SK-N-SH (cell line): ENCODE data around the gene SCUBE3. TPM values are rescaled to one million over a fixed set of nuclear protein-coding genes. Genes with fewer than 3 reads are reported as not detected.
A peak's percentile ranks its signal among the peaks of the same experiment; 100 is the strongest.

ENCODE experiments used
- CTCF ChIA-PET: fragments of 300-600, 350-600 bp; formaldehyde crosslinking; extraction: SDS; loops from one replicate; lab custom pipeline; 2021; lab: Yijun Ruan, JAX
- POLR2A ChIA-PET: fragments of 350-600 bp; sonication (Branson Sonifier 250); formaldehyde crosslinking; extraction: SDS; loops from one replicate; lab custom pipeline; 2020; ENCODE audit warnings: antibody characterized with exemption, inconsistent platforms; lab: Yijun Ruan, JAX
- DNase-seq: peaks from one replicate; pipeline ENCODE4 v3.0.0; 2012
- H2AFZ ChIP-seq: fragments of 200-600 bp; sonication (generic); 2 replicates; pipeline ENCODE4 v1.8.1; 2016; ENCODE audit warnings: antibody characterized with exemption, mild to moderate bottlenecking, low read depth
- H3F3A ChIP-seq: fragments of 200-600 bp; sonication (generic); replicated peaks from 2 replicates; pipeline ENCODE3; 2016; ENCODE audit warnings: antibody characterized with exemption, mild to moderate bottlenecking; ENCODE audit not compliant: insufficient read depth
- H3K27ac ChIP-seq, 2 experiments: fragments of 200-500 bp in 1 of 2; fragments of 200-600 bp in 1 of 2; sonication (Bioruptor generic) in 1 of 2; sonication (generic), shearing (Covaris generic) in 1 of 2; 2 replicates each; pipeline versions ENCODE4 v1.5.1 to v1.6.1; 2014 to 2016; ENCODE audit warnings: low read depth in 2 of 2, inconsistent platforms in 1 of 2, low read length in 1 of 2, mild to moderate bottlenecking in 1 of 2, mixed read lengths in 1 of 2
- H3K27me3 ChIP-seq: fragments of 200-600 bp; sonication (generic), shearing (Covaris generic); 2 replicates; pipeline ENCODE4 v1.6.1; 2016; ENCODE audit warnings: mixed run types; ENCODE audit not compliant: insufficient read depth
- H3K36me3 ChIP-seq, 2 experiments: fragments of 200-500 bp in 1 of 2; fragments of 200-600 bp in 1 of 2; sonication (Bioruptor generic) in 1 of 2; sonication (generic) in 1 of 2; replicated peaks in 1 of 2; 2 replicates each; pipeline versions ENCODE3 to v1.5.1; 2014 to 2016; ENCODE audit warnings: low read length in 1 of 2, mild to moderate bottlenecking in 1 of 2; ENCODE audit not compliant: insufficient read depth in 2 of 2, control insufficient read depth in 1 of 2
- H3K4me1 ChIP-seq, 2 experiments: fragments of 200-500 bp in 1 of 2; fragments of 200-600 bp in 1 of 2; sonication (Bioruptor generic) in 1 of 2; sonication (generic), shearing (Covaris generic) in 1 of 2; 2 replicates each; pipeline versions ENCODE4 v1.5.1 to v1.6.1; 2014 to 2016; ENCODE audit warnings: low read depth in 1 of 2, low read length in 1 of 2, mixed run types in 1 of 2; ENCODE audit not compliant: insufficient read depth in 2 of 2, control insufficient read depth in 1 of 2
- H3K4me2 ChIP-seq: fragments of 200-600 bp; sonication (generic), shearing (Covaris generic); 2 replicates; pipeline ENCODE4 v1.6.1; 2017; ENCODE audit warnings: mixed run types
- H3K4me3 ChIP-seq, 2 experiments: fragments of 200-500 bp in 1 of 2; fragments of 200-600 bp in 1 of 2; sonication (Bioruptor generic) in 1 of 2; sonication (generic), shearing (Covaris generic) in 1 of 2; 2 replicates each; pipeline versions ENCODE4 v1.5.1 to v1.8.1; 2014 to 2016; ENCODE audit warnings: low read depth in 2 of 2, inconsistent platforms in 1 of 2, low read length in 1 of 2, mild to moderate bottlenecking in 1 of 2, mixed read lengths in 1 of 2, moderate library complexity in 1 of 2
- H3K79me2 ChIP-seq: fragments of 200-600 bp; sonication (generic); 2 replicates; pipeline ENCODE4 v1.8.1; 2017; ENCODE audit warnings: mild to moderate bottlenecking; ENCODE audit not compliant: insufficient read depth
- H3K9ac ChIP-seq: fragments of 200-600 bp; sonication (generic); 2 replicates; pipeline ENCODE4 v1.6.1; 2017; ENCODE audit warnings: mixed run types
- H3K9me2 ChIP-seq: fragments of 200-600 bp; sonication (generic); 2 replicates; pipeline ENCODE4 v1.6.1; 2017; ENCODE audit warnings: mixed run types
- H3K9me3 ChIP-seq: fragments of 200-600 bp; sonication (generic); 2 replicates; pipeline ENCODE4 v1.6.1; 2017; ENCODE audit warnings: mixed run types, mild to moderate bottlenecking, moderate library complexity
- H4K20me1 ChIP-seq: fragments of 200-600 bp; sonication (generic); 2 replicates; pipeline ENCODE4 v1.6.1; 2017; ENCODE audit warnings: mild to moderate bottlenecking, mixed run types; ENCODE audit not compliant: insufficient read depth
- CHD2 ChIP-seq: fragments of 150-350 bp; IDR thresholded peaks from 2 replicates; pipeline ENCODE4 v1.6.1; 2018; ENCODE audit warnings: low read length; ENCODE audit not compliant: partially characterized antibody
- EZH2phosphoT487 ChIP-seq: fragments of 200-600 bp; sonication (generic); IDR thresholded peaks from 2 replicates; pipeline ENCODE4 v1.6.1; 2017; ENCODE audit warnings: low read depth, mixed run types, mild to moderate bottlenecking, antibody characterized with exemption, moderate library complexity, borderline replicate concordance
- FOSL2 ChIP-seq: IDR thresholded peaks from 2 replicates; pipeline ENCODE4 v1.4.0; 2012; ENCODE audit warnings: low read depth, mild to moderate bottlenecking, moderate library complexity, borderline replicate concordance
- FOXM1 ChIP-seq: IDR thresholded peaks from 2 replicates; pipeline ENCODE4 v1.4.0; 2012; ENCODE audit warnings: low read depth, mild to moderate bottlenecking
- GABPA ChIP-seq: IDR thresholded peaks from 2 replicates; pipeline ENCODE4 v1.4.0; 2012; ENCODE audit warnings: low read depth, mild to moderate bottlenecking
- GATA2 ChIP-seq: sonication (generic); formaldehyde crosslinking; IDR thresholded peaks from 2 replicates; pipeline ENCODE4 v1.5.0; 2020; ENCODE audit warnings: mild to moderate bottlenecking, missing genetic modification reagents
- MXI1 ChIP-seq: IDR thresholded peaks from 2 replicates; pipeline ENCODE4 v1.6.1; 2012; ENCODE audit warnings: mild to moderate bottlenecking, low read depth, low read length, improper control_type of control experiment
- NFIC ChIP-seq: IDR thresholded peaks from 2 replicates; pipeline ENCODE4 v1.4.0; 2012; ENCODE audit warnings: borderline replicate concordance
- POLR2AphosphoS5 ChIP-seq: IDR thresholded peaks from 2 replicates; pipeline ENCODE4 v1.6.1; 2012; ENCODE audit warnings: low read depth, low read length
- RFX5 ChIP-seq: IDR thresholded peaks from 2 replicates; pipeline ENCODE4 v1.6.1; 2012; ENCODE audit warnings: mild to moderate bottlenecking, improper control_type of control experiment, low read length
- TAF1 ChIP-seq: IDR thresholded peaks from 2 replicates; pipeline ENCODE4 v1.6.1; 2012; ENCODE audit warnings: low read depth, mild to moderate bottlenecking, low read length, moderate library complexity, borderline replicate concordance
- YY1 ChIP-seq: IDR thresholded peaks from 2 replicates; pipeline ENCODE4 v1.4.0; 2012; ENCODE audit warnings: low read depth, mild to moderate bottlenecking
- WGBS: methylation state at CpG from one replicate; pipeline ENCODE4 v1.1.6; 2017; ENCODE audit warnings: low lambda C conversion rate; 5-methylcytosine and 5-hydroxymethylcytosine counted together
- polyA plus RNA-seq, 3 experiments: library from polyadenylated mRNA; depleted of rRNA; stranded (reverse); fragments of >200 nt; gene quantifications; 2 replicates each; pipeline ENCODE4 v1.2.3, GENCODE V29; 2012
- TF ChIP-seq, protein P1 (sequence below): IDR thresholded peaks from 2 replicates; pipeline ENCODE4 v1.4.0; 2012; ENCODE audit warnings: low read depth, borderline replicate concordance
- TF ChIP-seq, protein P2 (sequence below): fragments of 150-350 bp; IDR thresholded peaks from 2 replicates; pipeline ENCODE4 v1.6.1; 2016; ENCODE audit warnings: mild to moderate bottlenecking, low read depth, low read length
- TF ChIP-seq, protein P3 (sequence below): fragments of 150-350 bp; IDR thresholded peaks from 2 replicates; pipeline ENCODE4 v1.6.1; 2017; ENCODE audit warnings: antibody characterized with exemption, low read length, low read depth, borderline replicate concordance

SCUBE3 gene
- polyA plus RNA-seq, 1 of the 3 experiments (the other 2 are of a cell fraction), result 2.0 TPM

DNA sequence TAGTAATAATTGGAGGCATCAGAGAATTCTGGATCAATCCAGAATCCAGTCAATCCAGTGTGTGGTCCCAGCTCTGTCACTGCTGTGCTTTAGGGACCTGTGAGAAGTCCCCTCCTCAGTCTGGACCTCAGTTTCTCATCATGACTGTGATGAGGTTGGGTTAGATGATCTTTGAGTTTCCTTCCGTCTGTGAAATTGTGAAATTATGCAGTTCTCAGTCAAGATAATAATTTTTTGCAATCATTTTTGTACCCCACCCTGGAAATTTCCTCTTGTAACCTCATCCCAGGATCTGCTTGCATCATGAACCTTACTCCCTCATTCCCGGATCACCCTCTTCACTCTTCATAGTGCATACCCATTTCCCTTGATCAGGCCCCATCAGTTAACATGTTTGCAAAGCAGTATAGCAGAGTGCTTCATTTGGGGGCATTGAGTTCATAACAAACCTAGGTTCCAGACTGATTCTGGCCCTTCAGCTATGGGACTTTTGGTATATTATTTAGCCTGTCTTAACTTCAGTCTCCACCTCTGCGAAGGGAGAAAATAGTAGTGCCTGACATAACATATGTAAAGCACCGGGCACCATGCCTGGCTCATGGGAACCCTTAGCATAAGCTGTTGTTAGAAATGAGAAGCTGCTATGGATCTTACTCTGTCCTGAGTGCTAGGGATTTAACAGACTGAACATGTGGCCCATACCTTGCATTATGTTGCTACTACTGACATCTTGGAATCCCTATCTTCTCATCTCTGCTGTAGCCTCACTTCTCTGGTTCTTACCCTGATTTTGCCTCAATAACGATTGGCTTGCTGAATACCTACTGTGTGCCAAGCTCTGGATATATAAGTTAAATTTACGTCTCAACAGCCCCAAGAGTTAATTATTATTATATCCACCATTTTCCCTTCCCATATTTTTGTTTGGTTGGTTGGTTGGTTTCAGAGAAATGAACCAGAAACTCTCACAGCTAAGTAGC is 47.1 kb downstream of the SCUBE3 start:
- Histone ChIP-seq H3K9me2 (no peaks in the 10 kb centered on the region), H3K4me3 (peak overlapping the region; percentile 80 to 95), H4K20me1 (no peaks in the 10 kb centered on the region), H3F3A (peaks cover 13% of the 10 kb centered on the region), H3K36me3 (peaks cover 0 to 5% of the 10 kb centered on the region in 2 experiments), H2AFZ (0 out of 2 replicates have a peak overlapping the region, but pooled peaks have one; percentile 50), H3K9ac (peak overlapping the region; percentile 77; the same call in 1 of the 2 replicates), H3K9me3 (no peaks in the 10 kb centered on the region), H3K4me1 (peaks cover 13 to 14% of the 10 kb centered on the region in 2 experiments; a peak in 3 of 4 replicates), H3K4me2 (peak overlapping the region; percentile 87), H3K27ac (peak overlapping the region; percentile 5 to 79; a peak in 2 of 4 replicates), H3K79me2 (peaks cover 49% of the 10 kb centered on the region), H3K27me3 (no peaks in the 10 kb centered on the region)
- CTCF ChIA-PET, result interaction anchor here (1.3 kb wide), 1 partner anchor 20 kb away, joined by 6 read pairs; no protein-coding TSS in a partner anchor
- POLR2A ChIA-PET, result no interaction called here
- TF ChIP-seq POLR2AphosphoS5 (no peak), EZH2phosphoT487 (no peak), GABPA (no peak), FOXM1 (no peak), YY1 (no peak), GATA2 (CRISPR knock-in tag) (no peak), CHD2 (no peak), NFIC (no peak), TAF1 (no peak), FOSL2 (no peak), MXI1 (no peak), RFX5 (no peak)
- TF ChIP-seq, protein P1, sequence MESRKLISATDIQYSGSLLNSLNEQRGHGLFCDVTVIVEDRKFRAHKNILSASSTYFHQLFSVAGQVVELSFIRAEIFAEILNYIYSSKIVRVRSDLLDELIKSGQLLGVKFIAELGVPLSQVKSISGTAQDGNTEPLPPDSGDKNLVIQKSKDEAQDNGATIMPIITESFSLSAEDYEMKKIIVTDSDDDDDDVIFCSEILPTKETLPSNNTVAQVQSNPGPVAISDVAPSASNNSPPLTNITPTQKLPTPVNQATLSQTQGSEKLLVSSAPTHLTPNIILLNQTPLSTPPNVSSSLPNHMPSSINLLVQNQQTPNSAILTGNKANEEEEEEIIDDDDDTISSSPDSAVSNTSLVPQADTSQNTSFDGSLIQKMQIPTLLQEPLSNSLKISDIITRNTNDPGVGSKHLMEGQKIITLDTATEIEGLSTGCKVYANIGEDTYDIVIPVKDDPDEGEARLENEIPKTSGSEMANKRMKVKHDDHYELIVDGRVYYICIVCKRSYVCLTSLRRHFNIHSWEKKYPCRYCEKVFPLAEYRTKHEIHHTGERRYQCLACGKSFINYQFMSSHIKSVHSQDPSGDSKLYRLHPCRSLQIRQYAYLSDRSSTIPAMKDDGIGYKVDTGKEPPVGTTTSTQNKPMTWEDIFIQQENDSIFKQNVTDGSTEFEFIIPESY, result no peak
- TF ChIP-seq, protein P2, sequence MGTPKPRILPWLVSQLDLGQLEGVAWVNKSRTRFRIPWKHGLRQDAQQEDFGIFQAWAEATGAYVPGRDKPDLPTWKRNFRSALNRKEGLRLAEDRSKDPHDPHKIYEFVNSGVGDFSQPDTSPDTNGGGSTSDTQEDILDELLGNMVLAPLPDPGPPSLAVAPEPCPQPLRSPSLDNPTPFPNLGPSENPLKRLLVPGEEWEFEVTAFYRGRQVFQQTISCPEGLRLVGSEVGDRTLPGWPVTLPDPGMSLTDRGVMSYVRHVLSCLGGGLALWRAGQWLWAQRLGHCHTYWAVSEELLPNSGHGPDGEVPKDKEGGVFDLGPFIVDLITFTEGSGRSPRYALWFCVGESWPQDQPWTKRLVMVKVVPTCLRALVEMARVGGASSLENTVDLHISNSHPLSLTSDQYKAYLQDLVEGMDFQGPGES, result no peak
- TF ChIP-seq, protein P3, sequence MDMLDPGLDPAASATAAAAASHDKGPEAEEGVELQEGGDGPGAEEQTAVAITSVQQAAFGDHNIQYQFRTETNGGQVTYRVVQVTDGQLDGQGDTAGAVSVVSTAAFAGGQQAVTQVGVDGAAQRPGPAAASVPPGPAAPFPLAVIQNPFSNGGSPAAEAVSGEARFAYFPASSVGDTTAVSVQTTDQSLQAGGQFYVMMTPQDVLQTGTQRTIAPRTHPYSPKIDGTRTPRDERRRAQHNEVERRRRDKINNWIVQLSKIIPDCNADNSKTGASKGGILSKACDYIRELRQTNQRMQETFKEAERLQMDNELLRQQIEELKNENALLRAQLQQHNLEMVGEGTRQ, result no peak
- 95% methylated on average over 6 of the region's 6 CpGs for WGBS
- DNase-seq, result no peak
